Erythroblast (primary cell): ENCODE data around the gene EGFL8.

Source experiments
- GATA1 ChIP-seq: IDR thresholded peaks from 2 replicates; pipeline ENCODE4 v1.6.1; 2011; ENCODE audit warnings: low read depth, mild to moderate bottlenecking, control low read depth, low read length, moderate library complexity
- POLR2A ChIP-seq: IDR thresholded peaks from 2 replicates; pipeline ENCODE4 v1.6.1; 2011; ENCODE audit warnings: mild to moderate bottlenecking, low read length

GRCh38 chr6:32129297-32130088 lies 34.9 kb upstream of the EGFL8 start:
- TF ChIP-seq POLR2A = no peak
- TF ChIP-seq GATA1 = no peak
